Measurements from ENCODE around the gene RIMBP2. TPM values are rescaled to one million over a fixed set of nuclear protein-coding genes. Genes with fewer than 3 reads are reported as not detected.

RIMBP2 gene
- total RNA-seq, 1 donor from 2014 or later: 0.27 TPM

- no peak overlapping the region for H3K27ac ChIP-seq
- ATAC-seq: no peak
- TF ChIP-seq, protein P1, sequence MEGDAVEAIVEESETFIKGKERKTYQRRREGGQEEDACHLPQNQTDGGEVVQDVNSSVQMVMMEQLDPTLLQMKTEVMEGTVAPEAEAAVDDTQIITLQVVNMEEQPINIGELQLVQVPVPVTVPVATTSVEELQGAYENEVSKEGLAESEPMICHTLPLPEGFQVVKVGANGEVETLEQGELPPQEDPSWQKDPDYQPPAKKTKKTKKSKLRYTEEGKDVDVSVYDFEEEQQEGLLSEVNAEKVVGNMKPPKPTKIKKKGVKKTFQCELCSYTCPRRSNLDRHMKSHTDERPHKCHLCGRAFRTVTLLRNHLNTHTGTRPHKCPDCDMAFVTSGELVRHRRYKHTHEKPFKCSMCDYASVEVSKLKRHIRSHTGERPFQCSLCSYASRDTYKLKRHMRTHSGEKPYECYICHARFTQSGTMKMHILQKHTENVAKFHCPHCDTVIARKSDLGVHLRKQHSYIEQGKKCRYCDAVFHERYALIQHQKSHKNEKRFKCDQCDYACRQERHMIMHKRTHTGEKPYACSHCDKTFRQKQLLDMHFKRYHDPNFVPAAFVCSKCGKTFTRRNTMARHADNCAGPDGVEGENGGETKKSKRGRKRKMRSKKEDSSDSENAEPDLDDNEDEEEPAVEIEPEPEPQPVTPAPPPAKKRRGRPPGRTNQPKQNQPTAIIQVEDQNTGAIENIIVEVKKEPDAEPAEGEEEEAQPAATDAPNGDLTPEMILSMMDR (IDR thresholded peaks at IDR 0.05): no peak
- no peak overlapping the region for H3K4me3 ChIP-seq
- DNase-seq: no peak
- H3K4me1 ChIP-seq: no peaks in the 10 kb centered on the region
- H3K9me3 ChIP-seq: no peaks in the 10 kb centered on the region
- no peaks in the 10 kb centered on the region for H3K27me3 ChIP-seq (ENCODE audit: low read depth)
- intact Hi-C loops (cut with DNase I): no loop called here
- H3K36me3 ChIP-seq: no peaks in the 10 kb centered on the region
Measured at GRCh38 chr12:130491421-130492357, 224.4 kb downstream of the RIMBP2 start.

DNA sequence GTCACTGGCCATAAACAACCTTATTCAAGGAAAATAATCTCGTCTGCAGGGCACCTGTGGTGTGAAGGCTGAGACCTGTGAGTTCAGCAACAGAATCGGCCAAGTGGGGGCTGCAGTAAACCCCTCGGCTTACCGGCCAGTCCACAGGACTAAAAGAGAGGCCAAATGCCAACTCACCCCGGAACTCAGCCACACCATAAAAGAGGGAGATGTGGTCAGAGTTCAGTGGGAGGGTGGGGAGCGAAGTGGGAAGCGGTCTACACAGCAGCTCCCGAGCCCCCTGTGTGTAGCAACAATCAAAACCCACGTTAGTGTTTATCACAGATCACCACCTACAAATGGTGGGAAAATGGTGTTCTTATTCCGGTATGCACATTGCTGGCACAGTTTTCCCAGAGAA lies 225.4 kb downstream of the RIMBP2 start:
- intact Hi-C loops (cut with DNase I): no loop called here
- ATAC-seq: no peak

DNA sequence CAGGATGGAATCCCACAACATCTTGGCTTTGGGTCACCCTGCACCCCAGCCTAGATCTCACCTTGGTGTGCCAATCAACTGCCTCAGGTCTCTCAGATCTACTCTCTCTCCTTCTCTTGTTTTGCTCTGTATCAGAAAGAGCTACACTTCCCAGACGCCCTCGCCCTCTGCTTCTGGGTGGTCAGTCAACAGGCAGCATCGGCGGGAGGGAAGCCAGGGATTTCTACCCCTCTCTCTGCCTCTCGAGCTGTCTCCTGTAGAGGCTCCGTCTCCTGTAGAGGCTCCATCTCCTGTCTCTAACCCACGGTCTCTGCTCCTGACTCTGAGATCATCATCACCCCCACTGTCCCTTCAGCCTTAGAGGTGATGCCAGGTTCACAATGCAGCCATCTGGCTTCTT lies 226.8 kb downstream of the RIMBP2 start:
- Histone ChIP-seq H3K27me3 (ENCODE audit: low read depth) (no peaks in the 10 kb centered on the region), H3K4me3 (no peak overlapping the region), H3K4me1 (no peaks in the 10 kb centered on the region), H3K36me3 (no peaks in the 10 kb centered on the region), H3K27ac (no peak overlapping the region), H3K9me3 (no peaks in the 10 kb centered on the region)
- TF ChIP-seq, protein P1 (IDR thresholded peaks at IDR 0.05): no peak
- intact Hi-C loops (cut with DNase I): no loop called here
- DNase-seq (no peak), ATAC-seq (no peak)

More for the DNA sequence above, 225.4 kb downstream of the RIMBP2 start:
- Histone ChIP-seq H3K4me1 (no peaks in the 10 kb centered on the region), H3K9me3 (no peaks in the 10 kb centered on the region), H3K36me3 (no peaks in the 10 kb centered on the region), H3K27me3 (ENCODE audit: low read depth) (no peaks in the 10 kb centered on the region), H3K4me3 (no peak overlapping the region), H3K27ac (no peak overlapping the region)
- no peak for DNase-seq
- TF ChIP-seq, protein P1 (IDR thresholded peaks at IDR 0.05): no peak

DNA sequence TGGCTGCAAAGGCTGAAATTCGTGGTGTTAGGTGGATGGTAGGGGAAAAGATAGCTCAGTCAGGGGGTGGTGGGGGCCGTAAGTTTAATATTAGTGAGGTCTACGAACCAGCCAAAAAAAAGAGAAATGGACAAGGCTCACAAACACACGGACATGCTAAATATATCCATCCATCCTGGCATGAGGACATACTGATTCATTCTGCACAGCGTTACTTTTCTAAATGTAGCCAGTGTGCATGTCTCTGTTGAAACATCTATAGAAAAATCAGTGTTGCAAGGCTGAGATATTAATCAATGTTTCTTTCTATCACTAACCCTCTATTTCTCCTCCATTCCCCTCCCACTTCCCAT lies 227.8 kb downstream of the RIMBP2 start:
- ATAC-seq: no peak
- no peaks in the 10 kb centered on the region for H3K36me3 ChIP-seq
- no peaks in the 10 kb centered on the region for H3K27me3 ChIP-seq (ENCODE audit: low read depth)
- DNase-seq: no peak
- TF ChIP-seq, protein P1 (IDR thresholded peaks at IDR 0.05): no peak
- intact Hi-C loops (cut with DNase I): no loop called here
- H3K4me1 ChIP-seq: no peaks in the 10 kb centered on the region
- no peak overlapping the region for H3K4me3 ChIP-seq
- no peak overlapping the region for H3K27ac ChIP-seq
- no peaks in the 10 kb centered on the region for H3K9me3 ChIP-seq

DNA sequence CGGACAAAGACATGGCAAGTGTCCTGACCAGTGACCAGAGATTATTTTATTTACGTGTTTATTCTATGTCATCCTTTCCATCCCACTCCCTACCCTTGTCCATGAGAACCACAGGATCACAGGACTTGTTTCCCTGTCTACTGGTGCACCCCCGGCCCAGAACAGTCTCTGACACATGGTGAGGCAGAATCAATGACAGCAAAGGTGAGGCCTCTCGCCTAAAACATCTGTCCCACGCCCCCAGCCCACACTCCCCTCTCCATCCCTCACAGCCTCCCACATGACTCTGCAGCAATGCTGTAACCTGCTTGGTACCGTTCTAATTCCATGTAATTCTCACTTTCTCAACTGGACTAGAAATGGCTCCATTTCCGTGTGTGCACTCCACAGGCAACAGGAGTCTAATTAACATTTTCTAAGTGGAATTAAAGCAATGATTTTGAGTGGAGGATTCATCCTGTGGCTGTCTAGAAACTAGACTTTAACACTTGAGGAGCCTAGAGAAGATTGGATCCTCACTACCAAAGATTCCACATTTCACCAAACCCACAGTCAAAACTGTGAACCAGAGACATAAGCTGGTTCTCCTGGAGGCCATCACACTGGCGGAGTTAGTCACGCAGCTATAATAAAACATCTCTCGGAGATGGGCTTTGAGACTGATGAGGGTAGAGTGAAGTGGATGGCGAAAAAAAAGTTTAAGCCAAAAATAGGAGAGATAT lies 228.3 kb downstream of the RIMBP2 start:
- Histone ChIP-seq H3K36me3 (no peaks in the 10 kb centered on the region), H3K4me1 (no peaks in the 10 kb centered on the region), H3K27ac (no peak overlapping the region), H3K27me3 (ENCODE audit: low read depth) (no peaks in the 10 kb centered on the region), H3K9me3 (no peaks in the 10 kb centered on the region), H3K4me3 (no peak overlapping the region)
- intact Hi-C loops (cut with DNase I): no loop called here
- DNase-seq: no peak
- TF ChIP-seq, protein P1 (IDR thresholded peaks at IDR 0.05): no peak
- no peak for ATAC-seq
